Measurements from ENCODE around the gene APBA1.

The APBA1 gene

GRCh38 chr9:69585571-69585970 lies 86.6 kb downstream of the APBA1 start:
- Mint-ChIP-seq H3K4me3 (no peak overlapping the region), H3K27ac (no peak overlapping the region), H3K9me3 (no peaks in the 10 kb centered on the region), H3K4me1 (ENCODE audit: low read depth) (peaks cover 12% of the 10 kb centered on the region), H3K36me3 (ENCODE audit: low read depth) (no peaks in the 10 kb centered on the region), H3K27me3 (ENCODE audit: low read depth) (peaks cover 4% of the 10 kb centered on the region)
- no peak for DNase-seq (ENCODE audit: low spot score)

GRCh38 chr9:69584759-69585158 lies 87.4 kb downstream of the APBA1 start:
- Mint-ChIP-seq H3K27ac (no peak overlapping the region), H3K4me1 (ENCODE audit: low read depth) (peaks cover 12% of the 10 kb centered on the region), H3K9me3 (no peaks in the 10 kb centered on the region), H3K36me3 (ENCODE audit: low read depth) (no peaks in the 10 kb centered on the region), H3K4me3 (no peak overlapping the region), H3K27me3 (ENCODE audit: low read depth) (peaks cover 4% of the 10 kb centered on the region)
- DNase-seq (ENCODE audit: low spot score) = no peak

GRCh38 chr9:69583645-69584234 lies 88.4 kb downstream of the APBA1 start:
- H3K36me3 Mint-ChIP-seq (ENCODE audit: low read depth) = no peaks in the 10 kb centered on the region
- H3K4me3 Mint-ChIP-seq = no peak overlapping the region
- no peaks in the 10 kb centered on the region for H3K27me3 Mint-ChIP-seq (ENCODE audit: low read depth)
- H3K9me3 Mint-ChIP-seq = no peaks in the 10 kb centered on the region
- no peak for DNase-seq (ENCODE audit: low spot score)
- H3K4me1 Mint-ChIP-seq (ENCODE audit: low read depth) = peaks cover 12% of the 10 kb centered on the region
- H3K27ac Mint-ChIP-seq = no peak overlapping the region

GRCh38 chr9:69582544-69583297 lies 89.5 kb downstream of the APBA1 start:
- H3K4me3 Mint-ChIP-seq = no peak overlapping the region
- DNase-seq (ENCODE audit: low spot score) = no peak
- no peaks in the 10 kb centered on the region for H3K9me3 Mint-ChIP-seq
- peaks cover 12% of the 10 kb centered on the region for H3K4me1 Mint-ChIP-seq (ENCODE audit: low read depth)
- no peak overlapping the region for H3K27ac Mint-ChIP-seq
- H3K36me3 Mint-ChIP-seq (ENCODE audit: low read depth) = no peaks in the 10 kb centered on the region
- H3K27me3 Mint-ChIP-seq (ENCODE audit: low read depth) = no peaks in the 10 kb centered on the region

- Mint-ChIP-seq H3K27ac (no peak overlapping the region), H3K9me3 (no peaks in the 10 kb centered on the region), H3K4me1 (ENCODE audit: low read depth) (peaks cover 12% of the 10 kb centered on the region), H3K4me3 (no peak overlapping the region), H3K36me3 (ENCODE audit: low read depth) (no peaks in the 10 kb centered on the region), H3K27me3 (ENCODE audit: low read depth) (no peaks in the 10 kb centered on the region)
- DNase-seq (ENCODE audit: low spot score) = no peak
These were observed 90.2 kb downstream of the APBA1 start for GRCh38 chr9:69582018-69582417.

GRCh38 chr9:69580582-69581214 lies 91.5 kb downstream of the APBA1 start:
- Mint-ChIP-seq H3K27me3 (ENCODE audit: low read depth) (no peaks in the 10 kb centered on the region), H3K9me3 (no peaks in the 10 kb centered on the region), H3K27ac (no peak overlapping the region), H3K4me1 (ENCODE audit: low read depth) (peaks cover 12% of the 10 kb centered on the region), H3K36me3 (ENCODE audit: low read depth) (no peaks in the 10 kb centered on the region), H3K4me3 (no peak overlapping the region)
- no peak for DNase-seq (ENCODE audit: low spot score)

- Mint-ChIP-seq H3K4me3 (no peak overlapping the region), H3K4me1 (ENCODE audit: low read depth) (peaks cover 12% of the 10 kb centered on the region), H3K27me3 (ENCODE audit: low read depth) (no peaks in the 10 kb centered on the region), H3K27ac (no peak overlapping the region), H3K9me3 (no peaks in the 10 kb centered on the region), H3K36me3 (ENCODE audit: low read depth) (no peaks in the 10 kb centered on the region)
- no peak for DNase-seq (ENCODE audit: low spot score)
These were observed 92.2 kb downstream of the APBA1 start for GRCh38 chr9:69579760-69580581.

GRCh38 chr9:69579032-69579758 lies 93.0 kb downstream of the APBA1 start:
- DNase-seq (ENCODE audit: low spot score) = no peak
- no peak overlapping the region for H3K27ac Mint-ChIP-seq

GRCh38 chr9:69578026-69578425 lies 94.1 kb downstream of the APBA1 start:
- Mint-ChIP-seq H3K4me1 (ENCODE audit: low read depth) (peaks cover 9% of the 10 kb centered on the region), H3K4me3 (no peak overlapping the region), H3K9me3 (no peaks in the 10 kb centered on the region), H3K27ac (no peak overlapping the region), H3K36me3 (ENCODE audit: low read depth) (no peaks in the 10 kb centered on the region), H3K27me3 (ENCODE audit: low read depth) (no peaks in the 10 kb centered on the region)
- no peak for DNase-seq (ENCODE audit: low spot score)

More at GRCh38 chr9:69579032-69579758, 93.0 kb downstream of the APBA1 start:
- H3K27me3 Mint-ChIP-seq (ENCODE audit: low read depth) = no peaks in the 10 kb centered on the region
- no peaks in the 10 kb centered on the region for H3K36me3 Mint-ChIP-seq (ENCODE audit: low read depth)
- H3K9me3 Mint-ChIP-seq = no peaks in the 10 kb centered on the region
- no peak overlapping the region for H3K4me3 Mint-ChIP-seq
- peaks cover 12% of the 10 kb centered on the region for H3K4me1 Mint-ChIP-seq (ENCODE audit: low read depth)

- H3K4me1 Mint-ChIP-seq (ENCODE audit: low read depth) = peaks cover under 1% of the 10 kb centered on the region
- no peak overlapping the region for H3K27ac Mint-ChIP-seq
- DNase-seq (ENCODE audit: low spot score) = no peak
- H3K4me3 Mint-ChIP-seq = no peak overlapping the region
- H3K36me3 Mint-ChIP-seq (ENCODE audit: low read depth) = no peaks in the 10 kb centered on the region
- peaks cover 6% of the 10 kb centered on the region for H3K27me3 Mint-ChIP-seq (ENCODE audit: low read depth)
- no peaks in the 10 kb centered on the region for H3K9me3 Mint-ChIP-seq
These were observed 95.0 kb downstream of the APBA1 start for GRCh38 chr9:69577123-69577522.

- no peaks in the 10 kb centered on the region for H3K9me3 Mint-ChIP-seq
- H3K4me1 Mint-ChIP-seq (ENCODE audit: low read depth) = no peaks in the 10 kb centered on the region
- peaks cover 13% of the 10 kb centered on the region for H3K27me3 Mint-ChIP-seq (ENCODE audit: low read depth)
- no peaks in the 10 kb centered on the region for H3K36me3 Mint-ChIP-seq (ENCODE audit: low read depth)
- no peak overlapping the region for H3K27ac Mint-ChIP-seq
- no peak for DNase-seq (ENCODE audit: low spot score)
- no peak overlapping the region for H3K4me3 Mint-ChIP-seq
These were observed 98.1 kb downstream of the APBA1 start for GRCh38 chr9:69574057-69574456.

GRCh38 chr9:69573651-69574050 lies 98.5 kb downstream of the APBA1 start:
- Mint-ChIP-seq H3K4me1 (ENCODE audit: low read depth) (no peaks in the 10 kb centered on the region), H3K36me3 (ENCODE audit: low read depth) (no peaks in the 10 kb centered on the region), H3K9me3 (no peaks in the 10 kb centered on the region), H3K27ac (no peak overlapping the region), H3K27me3 (ENCODE audit: low read depth) (peaks cover 13% of the 10 kb centered on the region), H3K4me3 (no peak overlapping the region)
- DNase-seq (ENCODE audit: low spot score) = no peak

- H3K4me3 Mint-ChIP-seq = no peak overlapping the region
- no peaks in the 10 kb centered on the region for H3K36me3 Mint-ChIP-seq (ENCODE audit: low read depth)
- H3K4me1 Mint-ChIP-seq (ENCODE audit: low read depth) = no peaks in the 10 kb centered on the region
- H3K27me3 Mint-ChIP-seq (ENCODE audit: low read depth) = peaks cover 13% of the 10 kb centered on the region
- no peak for DNase-seq (ENCODE audit: low spot score)
- no peak overlapping the region for H3K27ac Mint-ChIP-seq
- H3K9me3 Mint-ChIP-seq = no peaks in the 10 kb centered on the region
These were observed 99.6 kb downstream of the APBA1 start for GRCh38 chr9:69572611-69573010.

All from T-helper 2 cell treated with Interferon-gamma antibody and Interleukin-4, amounts not matched to agents 5 μg/mL and 100 μg/mL, for 36 hours (primary cell).